NOMO-1 (cell line): ENCODE measurements around the gene HS6ST3.

Experiments used
- DNase-seq, 2 experiments: peaks; one replicate each; lab custom pipeline; 2025; ENCODE audit not compliant: unreplicated experiment in 2 of 2; lab: John Stamatoyannopoulos, UW

Gene HS6ST3

GRCh38 chr13:96816261-96816660 is 726.4 kb downstream of the HS6ST3 start:
- no peak for DNase-seq

- no peak for DNase-seq
These were observed 727.0 kb downstream of the HS6ST3 start for GRCh38 chr13:96816874-96817273.

- no peak for DNase-seq
These were observed 727.5 kb downstream of the HS6ST3 start for GRCh38 chr13:96817336-96817941.

GRCh38 chr13:96819375-96819774 is 729.5 kb downstream of the HS6ST3 start:
- no peak for DNase-seq

GRCh38 chr13:96821381-96821780 is 731.5 kb downstream of the HS6ST3 start:
- no peak for DNase-seq

GRCh38 chr13:96821971-96822370 is 732.1 kb downstream of the HS6ST3 start:
- DNase-seq, result no peak

- DNase-seq, result no peak
These were observed 733.0 kb downstream of the HS6ST3 start for GRCh38 chr13:96822895-96823294.

- DNase-seq, result peak; percentile 12 to 61
These were observed 734.2 kb downstream of the HS6ST3 start for GRCh38 chr13:96824140-96824539.

GRCh38 chr13:96825653-96826052 is 735.7 kb downstream of the HS6ST3 start:
- no peak for DNase-seq

- DNase-seq, result no peak
These were observed 744.7 kb downstream of the HS6ST3 start for GRCh38 chr13:96834626-96835025.

- DNase-seq, result no peak
These were observed 745.6 kb downstream of the HS6ST3 start for GRCh38 chr13:96835546-96835945.

- DNase-seq, result no peak
These were observed 746.8 kb downstream of the HS6ST3 start for GRCh38 chr13:96836733-96837132.

- no peak for DNase-seq
These were observed 747.9 kb downstream of the HS6ST3 start for GRCh38 chr13:96837809-96838208.

- no peak for DNase-seq
These were observed 754.3 kb downstream of the HS6ST3 start for GRCh38 chr13:96844195-96844594.

GRCh38 chr13:96844616-96845015 is 754.7 kb downstream of the HS6ST3 start:
- DNase-seq, result no peak

- DNase-seq, result no peak
These were observed 758.4 kb downstream of the HS6ST3 start for GRCh38 chr13:96848286-96848685.

GRCh38 chr13:96849091-96849490 is 759.2 kb downstream of the HS6ST3 start:
- DNase-seq, result no peak

GRCh38 chr13:96850538-96851145 is 760.7 kb downstream of the HS6ST3 start:
- no peak for DNase-seq

GRCh38 chr13:96851856-96852445 is 762.0 kb downstream of the HS6ST3 start:
- DNase-seq, result no peak

- no peak for DNase-seq
These were observed 768.4 kb downstream of the HS6ST3 start for GRCh38 chr13:96858133-96858826.

GRCh38 chr13:96860882-96861281 is 771.0 kb downstream of the HS6ST3 start:
- DNase-seq, result no peak

GRCh38 chr13:96862093-96862492 is 772.2 kb downstream of the HS6ST3 start:
- DNase-seq, result no peak
